Measurements from ENCODE around the gene NUDT4. TPM values are rescaled to one million over a fixed set of nuclear protein-coding genes. Genes with fewer than 3 reads are reported as not detected.
A peak's percentile ranks its signal among the peaks of the same experiment; 100 is the strongest.
"Not testable (repeated sequence)": the region's sequence is repeated elsewhere in the genome, so short reads cannot be mapped to it uniquely, and the experiment has no call there.

Gene NUDT4
- total RNA-seq, 5 donors from 2014 or later (not counting 1 experiment from before 2014, with no cell fraction given): 40.7 to 85.2 (median 46.0) TPM

GRCh38 chr12:93379981-93380361 lies 2.2 kb downstream of the NUDT4 start:
- POLR2A ChIA-PET: no interaction called here
- ATAC-seq (replicated peaks in 1 of 4) (no peak), DNase-seq (no peak)
- Histone ChIP-seq H3K27ac (ENCODE audit: low read length) (peak overlapping the region; percentile 80), H3K36me3 (ENCODE audit: control insufficient read depth in 2 of 2, extremely low read depth in 1 of 2, insufficient read depth in 1 of 2, low read length in 1 of 2) (no peaks in the 10 kb centered on the region), H3K27me3 (replicated peaks in 1 of 2; ENCODE audit: control insufficient read depth in 2 of 2, extremely low read depth in 1 of 2, insufficient read depth in 2 of 2, low read length in 1 of 2) (no peaks in the 10 kb centered on the region), H3K4me3 (ENCODE audit: control insufficient read depth in 1 of 2, extremely low read depth in 1 of 2, low read length in 1 of 2) (peak overlapping the region; percentile 61 to 84), H3K4me1 (ENCODE audit: control insufficient read depth in 1 of 2, extremely low read depth in 1 of 2, insufficient read depth in 2 of 2, low read length in 2 of 2) (peaks cover 29 to 31% of the 10 kb centered on the region in 2 experiments), H3K9me3 (no peaks in the 10 kb centered on the region)
- peaks cover 51 to 63% (median 51%) of the 10 kb centered on the region in 3 donors for H3K4me1 Mint-ChIP-seq
- peaks cover 5% of the 10 kb centered on the region for H3K36me3 Mint-ChIP-seq
- H3K27ac Mint-ChIP-seq: peak overlapping the region; percentile 99 to 100
- peak overlapping the region; percentile 100 for H3K4me3 Mint-ChIP-seq
- H3K27me3 Mint-ChIP-seq: no peaks in the 10 kb centered on the region
- H3K9me3 Mint-ChIP-seq: no peaks in the 10 kb centered on the region
- CTCF ChIA-PET: interaction anchor here (0.6 to 3.5 kb wide), 13 partner anchors 10 to 722 kb away, joined by 3 to 17 read pairs (median 5); no protein-coding TSS in a partner anchor

GRCh38 chr12:93380480-93381121 lies 2.9 kb downstream of the NUDT4 start:
- ATAC-seq (replicated peaks in 1 of 4) (no peak), DNase-seq (peak in 1 of 35 experiments; percentile 29)
- Histone ChIP-seq H3K9me3 (no peaks in the 10 kb centered on the region), H3K27ac (ENCODE audit: low read length) (no peak overlapping the region), H3K4me1 (ENCODE audit: control insufficient read depth in 1 of 2, extremely low read depth in 1 of 2, insufficient read depth in 2 of 2, low read length in 2 of 2) (peaks cover 31 to 33% of the 10 kb centered on the region in 2 experiments), H3K27me3 (replicated peaks in 1 of 2; ENCODE audit: control insufficient read depth in 2 of 2, extremely low read depth in 1 of 2, insufficient read depth in 2 of 2, low read length in 1 of 2) (no peaks in the 10 kb centered on the region), H3K4me3 (ENCODE audit: control insufficient read depth in 1 of 2, extremely low read depth in 1 of 2, low read length in 1 of 2) (peak overlapping the region in 1 of 2 donors; percentile 51), H3K36me3 (ENCODE audit: control insufficient read depth in 2 of 2, extremely low read depth in 1 of 2, insufficient read depth in 1 of 2, low read length in 1 of 2) (no peaks in the 10 kb centered on the region)
- Mint-ChIP-seq H3K36me3 (peaks cover 12% of the 10 kb centered on the region), H3K27ac (peak overlapping the region; percentile 23 to 69), H3K27me3 (no peaks in the 10 kb centered on the region), H3K4me1 (peaks cover 57 to 69% (median 57%) of the 10 kb centered on the region in 3 donors), H3K9me3 (no peaks in the 10 kb centered on the region), H3K4me3 (peak overlapping the region; percentile 100)
- ChIA-PET POLR2A (interaction anchor here in 1 of 2 donors (0.7 kb wide), 1 partner anchor 29 kb away, joined by 3 read pairs; no protein-coding TSS in a partner anchor), CTCF (interaction anchor here (0.5 to 3.5 kb wide), 18 partner anchors 9 to 721 kb away, joined by 3 to 17 read pairs (median 4); no protein-coding TSS in a partner anchor)
- no CpG with 5 or more reads among the region's 2 CpGs for WGBS (ENCODE audit: insufficient coverage)

GRCh38 chr12:93381161-93381975 lies 3.6 kb downstream of the NUDT4 start:
- ChIA-PET POLR2A (interaction anchor here in 1 of 2 donors (0.5 to 0.6 kb wide), 2 partner anchors 190 to 350 kb away, joined by 3 to 5 read pairs; no protein-coding TSS in a partner anchor), CTCF (interaction anchor here (0.6 to 3.5 kb wide), 13 partner anchors 8 to 597 kb away, joined by 3 to 17 read pairs (median 5); no protein-coding TSS in a partner anchor)
- Mint-ChIP-seq H3K27me3 (no peaks in the 10 kb centered on the region), H3K9me3 (no peaks in the 10 kb centered on the region), H3K36me3 (peaks cover 12% of the 10 kb centered on the region), H3K27ac (peak overlapping the region; percentile 8 to 46), H3K4me3 (peak overlapping the region; percentile 100), H3K4me1 (peaks cover 57 to 70% (median 57%) of the 10 kb centered on the region in 3 donors)
- H3K4me3 ChIP-seq (ENCODE audit: control insufficient read depth in 1 of 2, extremely low read depth in 1 of 2, low read length in 1 of 2): no peak overlapping the region
- DNase-seq: no peak
- no peak overlapping the region for H3K27ac ChIP-seq (ENCODE audit: low read length)
- no peaks in the 10 kb centered on the region for H3K36me3 ChIP-seq (ENCODE audit: control insufficient read depth in 2 of 2, extremely low read depth in 1 of 2, insufficient read depth in 1 of 2, low read length in 1 of 2)
- H3K4me1 ChIP-seq (ENCODE audit: control insufficient read depth in 1 of 2, extremely low read depth in 1 of 2, insufficient read depth in 2 of 2, low read length in 2 of 2): peaks cover 31 to 37% of the 10 kb centered on the region in 2 experiments
- no peak for ATAC-seq (replicated peaks in 1 of 4)
- 71% methylated on average over 5 of the region's 5 CpGs for WGBS (ENCODE audit: insufficient coverage)
- no peaks in the 10 kb centered on the region for H3K27me3 ChIP-seq (replicated peaks in 1 of 2; ENCODE audit: control insufficient read depth in 2 of 2, extremely low read depth in 1 of 2, insufficient read depth in 2 of 2, low read length in 1 of 2)
- no peaks in the 10 kb centered on the region for H3K9me3 ChIP-seq

GRCh38 chr12:93381976-93382437 lies 4.3 kb downstream of the NUDT4 start:
- Mint-ChIP-seq H3K4me3 (peak overlapping the region in 1 of 3 donors; percentile 100), H3K36me3 (peaks cover 12% of the 10 kb centered on the region), H3K27ac (peak overlapping the region in 1 of 2 donors; percentile 3), H3K4me1 (peaks cover 57 to 64% (median 57%) of the 10 kb centered on the region in 3 donors)
- not testable (repeated sequence) for H3K27me3 ChIP-seq (replicated peaks in 1 of 2; ENCODE audit: control insufficient read depth in 2 of 2, extremely low read depth in 1 of 2, insufficient read depth in 2 of 2, low read length in 1 of 2); ATAC-seq (replicated peaks in 1 of 4); DNase-seq; H3K4me3 ChIP-seq (ENCODE audit: control insufficient read depth in 1 of 2, extremely low read depth in 1 of 2, low read length in 1 of 2); H3K9me3 Mint-ChIP-seq; H3K36me3 ChIP-seq (ENCODE audit: control insufficient read depth in 2 of 2, extremely low read depth in 1 of 2, insufficient read depth in 1 of 2, low read length in 1 of 2); H3K27me3 Mint-ChIP-seq; H3K27ac ChIP-seq (ENCODE audit: low read length); H3K9me3 ChIP-seq
- ChIA-PET CTCF (interaction anchor here (0.5 to 3.5 kb wide), 13 partner anchors 14 to 1238 kb away, joined by 3 to 17 read pairs (median 5); no protein-coding TSS in a partner anchor), POLR2A (interaction anchor here (0.5 to 1.3 kb wide), 3 partner anchors 10 to 648 kb away, joined by 3 to 12 read pairs (median 7); no protein-coding TSS in a partner anchor)
- WGBS (ENCODE audit: insufficient coverage): 87% methylated on average over 3 of the region's 5 CpGs
- peaks cover 31% of the 10 kb centered on the region in 2 experiments for H3K4me1 ChIP-seq (ENCODE audit: control insufficient read depth in 1 of 2, extremely low read depth in 1 of 2, insufficient read depth in 2 of 2, low read length in 2 of 2)

- peaks cover 12 to 24% of the 10 kb centered on the region in 2 experiments for H3K4me1 ChIP-seq (ENCODE audit: control insufficient read depth in 1 of 2, extremely low read depth in 1 of 2, insufficient read depth in 2 of 2, low read length in 2 of 2)
- peaks cover 0 to 3% of the 10 kb centered on the region in 2 donors for H3K36me3 ChIP-seq (ENCODE audit: control insufficient read depth in 2 of 2, extremely low read depth in 1 of 2, insufficient read depth in 1 of 2, low read length in 1 of 2)
- H3K27me3 ChIP-seq (replicated peaks in 1 of 2; ENCODE audit: control insufficient read depth in 2 of 2, extremely low read depth in 1 of 2, insufficient read depth in 2 of 2, low read length in 1 of 2): no peaks in the 10 kb centered on the region
- H3K4me3 ChIP-seq (ENCODE audit: control insufficient read depth in 1 of 2, extremely low read depth in 1 of 2, low read length in 1 of 2): no peak overlapping the region
- ATAC-seq (replicated peaks in 1 of 4) (peak in 1 of 4 experiments; percentile 20), DNase-seq (no peak)
- Mint-ChIP-seq H3K36me3 (peaks cover 16% of the 10 kb centered on the region), H3K27me3 (no peaks in the 10 kb centered on the region), H3K27ac (peak overlapping the region in 1 of 2 donors; percentile 37), H3K9me3 (no peaks in the 10 kb centered on the region), H3K4me3 (no peak overlapping the region), H3K4me1 (peaks cover 55 to 61% (median 55%) of the 10 kb centered on the region in 3 donors)
- POLR2A ChIA-PET: interaction anchor here in 1 of 2 donors (0.7 kb wide), 1 partner anchor 719 kb away, joined by 3 read pairs; no protein-coding TSS in a partner anchor
- CTCF ChIA-PET: interaction anchor here in 1 of 2 donors (1.0 kb wide), 1 partner anchor 32 kb away, joined by 3 read pairs; no protein-coding TSS in a partner anchor
- no peaks in the 10 kb centered on the region for H3K9me3 ChIP-seq
- H3K27ac ChIP-seq (ENCODE audit: low read length): no peak overlapping the region
- 50% methylated on average over 1 of the region's 2 CpGs for WGBS (ENCODE audit: insufficient coverage)
Observed at GRCh38 chr12:93387780-93388179, 10.1 kb downstream of the NUDT4 start.

GRCh38 chr12:93390031-93390430 lies 12.3 kb downstream of the NUDT4 start:
- ChIA-PET POLR2A (no interaction called here), CTCF (interaction anchor here (0.6 to 2.0 kb wide), 2 partner anchors 10 to 1614 kb away, joined by 3 to 9 read pairs; no protein-coding TSS in a partner anchor)
- peaks cover 10% of the 10 kb centered on the region for H3K36me3 Mint-ChIP-seq
- no CpG with 5 or more reads among the region's 5 CpGs for WGBS (ENCODE audit: insufficient coverage)
- no peak overlapping the region for H3K27ac ChIP-seq (ENCODE audit: low read length)
- no peak for DNase-seq
- peaks cover 39 to 50% (median 46%) of the 10 kb centered on the region in 3 donors for H3K4me1 Mint-ChIP-seq
- H3K4me3 Mint-ChIP-seq: no peak overlapping the region
- H3K36me3 ChIP-seq (ENCODE audit: control insufficient read depth in 2 of 2, extremely low read depth in 1 of 2, insufficient read depth in 1 of 2, low read length in 1 of 2): peaks cover 2 to 3% of the 10 kb centered on the region in 2 donors
- H3K27ac Mint-ChIP-seq: peak overlapping the region; percentile 15 to 16
- H3K9me3 ChIP-seq: no peaks in the 10 kb centered on the region
- no peak overlapping the region for H3K4me3 ChIP-seq (ENCODE audit: control insufficient read depth in 1 of 2, extremely low read depth in 1 of 2, low read length in 1 of 2)
- no peaks in the 10 kb centered on the region for H3K9me3 Mint-ChIP-seq
- no peaks in the 10 kb centered on the region for H3K27me3 Mint-ChIP-seq
- peaks cover 2 to 9% of the 10 kb centered on the region in 2 experiments for H3K4me1 ChIP-seq (ENCODE audit: control insufficient read depth in 1 of 2, extremely low read depth in 1 of 2, insufficient read depth in 2 of 2, low read length in 2 of 2)
- ATAC-seq (replicated peaks in 1 of 4): no peak
- no peaks in the 10 kb centered on the region for H3K27me3 ChIP-seq (replicated peaks in 1 of 2; ENCODE audit: control insufficient read depth in 2 of 2, extremely low read depth in 1 of 2, insufficient read depth in 2 of 2, low read length in 1 of 2)
